Activated naive CD8-positive, alpha-beta T cell treated with anti-CD3 and anti-CD28 coated beads, Interleukin-2, amount 10 ng/mL, durations not matched to agents 7 days and 5 days (primary cell): ENCODE measurements around the gene SPACA1. TPM values are rescaled to one million over a fixed set of nuclear protein-coding genes. Genes with fewer than 3 reads are reported as not detected.
"Not testable (repeated sequence)": the region's sequence is repeated elsewhere in the genome, so short reads cannot be mapped to it uniquely, and the experiment has no call there.

Experiments used
- ATAC-seq: fragments of 150-1000 bp; cut with Tn5 transposase; one replicate; pipeline ENCODE4 v1.10.0; 2021; ENCODE audit warnings: low read depth, moderate library complexity
- POLR2A ChIA-PET: fragments of 350-600 bp; sonication (Branson Sonifier 250); formaldehyde crosslinking; loops from one replicate; lab custom pipeline; 2021; ENCODE audit warnings: antibody characterized with exemption; lab: Charles Lee
- DNase-seq: peaks from one replicate; pipeline ENCODE4 v3.0.0; 2021
- H3K27ac Mint-ChIP-seq: one replicate; pipeline ENCODE4 v1.8.0; 2022; ENCODE audit warnings: mild to moderate bottlenecking, mixed read lengths
- H3K27me3 Mint-ChIP-seq: one replicate; pipeline ENCODE4 v1.8.0; 2022; ENCODE audit warnings: mild to moderate bottlenecking, moderate library complexity, mixed read lengths
- H3K36me3 Mint-ChIP-seq: one replicate; pipeline ENCODE4 v1.8.0; 2021; ENCODE audit warnings: mild to moderate bottlenecking, mixed read lengths
- H3K4me1 Mint-ChIP-seq: one replicate; pipeline ENCODE4 v1.8.0; 2021; ENCODE audit warnings: mixed read lengths
- H3K4me3 Mint-ChIP-seq: one replicate; pipeline ENCODE4 v1.8.0; 2022; ENCODE audit warnings: mild to moderate bottlenecking, moderate library complexity, mixed read lengths
- H3K9me3 Mint-ChIP-seq: one replicate; pipeline ENCODE4 v1.8.0; 2021; ENCODE audit warnings: mixed read lengths
- total RNA-seq, 2 experiments: library from RNA; stranded (reverse); gene quantifications; one replicate each; pipeline ENCODE4 v1.2.3, GENCODE V29; 2021

SPACA1 gene
- not detected for total RNA-seq

- POLR2A ChIA-PET: no interaction called here
- Mint-ChIP-seq H3K36me3 (no peaks in the 10 kb centered on the region), H3K9me3 (peaks cover 2% of the 10 kb centered on the region), H3K4me1 (no peaks in the 10 kb centered on the region), H3K27ac (no peak within 1 kb of the TSS), H3K4me3 (no peak within 1 kb of the TSS), H3K27me3 (peaks cover 16% of the 10 kb centered on the region)
- ATAC-seq (no peak), DNase-seq (no peak)
These were observed at the start of gene SPACA1 for GRCh38 chr6:88047510-88048150. SPACA1 (plus strand) TSS chr6:88047841; CDS start chr6:88047906, 65 bp downstream.

GRCh38 chr6:88000713-88001112, 46.9 kb upstream of the SPACA1 start:
- Mint-ChIP-seq H3K36me3 (no peaks in the 10 kb centered on the region), H3K27me3 (peaks cover 13% of the 10 kb centered on the region), H3K4me1 (no peaks in the 10 kb centered on the region), H3K9me3 (no peaks in the 10 kb centered on the region), H3K27ac (no peak overlapping the region), H3K4me3 (no peak overlapping the region)
- DNase-seq (no peak), ATAC-seq (no peak)
- POLR2A ChIA-PET: no interaction called here

GRCh38 chr6:88001279-88001678, 46.4 kb upstream of the SPACA1 start:
- H3K9me3 Mint-ChIP-seq, ATAC-seq, H3K4me1 Mint-ChIP-seq, POLR2A ChIA-PET, H3K36me3 Mint-ChIP-seq, H3K4me3 Mint-ChIP-seq, DNase-seq, H3K27ac Mint-ChIP-seq: not testable (repeated sequence)
- H3K27me3 Mint-ChIP-seq: peaks cover 13% of the 10 kb centered on the region

GRCh38 chr6:88004707-88005106, 42.9 kb upstream of the SPACA1 start:
- Mint-ChIP-seq H3K9me3 (no peaks in the 10 kb centered on the region), H3K27ac (no peak overlapping the region), H3K4me1 (no peaks in the 10 kb centered on the region), H3K4me3 (no peak overlapping the region), H3K36me3 (no peaks in the 10 kb centered on the region), H3K27me3 (peaks cover 6% of the 10 kb centered on the region)
- no peak for DNase-seq
- no peak for ATAC-seq
- POLR2A ChIA-PET: no interaction called here

GRCh38 chr6:88006557-88006956, 41.1 kb upstream of the SPACA1 start:
- POLR2A ChIA-PET: no interaction called here
- peaks cover 6% of the 10 kb centered on the region for H3K27me3 Mint-ChIP-seq
- no peak overlapping the region for H3K27ac Mint-ChIP-seq
- no peak overlapping the region for H3K4me3 Mint-ChIP-seq
- H3K9me3 Mint-ChIP-seq: no peaks in the 10 kb centered on the region
- no peaks in the 10 kb centered on the region for H3K36me3 Mint-ChIP-seq
- DNase-seq (no peak), ATAC-seq (no peak)
- no peaks in the 10 kb centered on the region for H3K4me1 Mint-ChIP-seq

- Mint-ChIP-seq H3K4me1 (peaks cover 9% of the 10 kb centered on the region), H3K9me3 (peaks cover 3% of the 10 kb centered on the region), H3K4me3 (no peak overlapping the region), H3K27me3 (peaks cover 6% of the 10 kb centered on the region), H3K36me3 (no peaks in the 10 kb centered on the region), H3K27ac (no peak overlapping the region)
- DNase-seq (no peak), ATAC-seq (no peak)
- POLR2A ChIA-PET: no interaction called here
These were observed 39.2 kb upstream of the SPACA1 start for GRCh38 chr6:88008411-88008810.

- H3K27me3 Mint-ChIP-seq: peaks cover 6% of the 10 kb centered on the region
- ATAC-seq (no peak), DNase-seq (no peak)
- H3K4me1 Mint-ChIP-seq: peaks cover 10% of the 10 kb centered on the region
- H3K9me3 Mint-ChIP-seq: peaks cover 3% of the 10 kb centered on the region
- no peaks in the 10 kb centered on the region for H3K36me3 Mint-ChIP-seq
- no peak overlapping the region for H3K27ac Mint-ChIP-seq
- H3K4me3 Mint-ChIP-seq: no peak overlapping the region
- POLR2A ChIA-PET: no interaction called here
These were observed 38.8 kb upstream of the SPACA1 start for GRCh38 chr6:88008831-88009231.

- peak overlapping the region; percentile 40 for H3K27ac Mint-ChIP-seq
- H3K4me3 Mint-ChIP-seq: peak overlapping the region; percentile 17
- POLR2A ChIA-PET: no interaction called here
- DNase-seq (no peak), ATAC-seq (peak; percentile 98)
- H3K36me3 Mint-ChIP-seq: no peaks in the 10 kb centered on the region
- peaks cover 2% of the 10 kb centered on the region for H3K27me3 Mint-ChIP-seq
- H3K4me1 Mint-ChIP-seq: peaks cover 10% of the 10 kb centered on the region
- peaks cover 5% of the 10 kb centered on the region for H3K9me3 Mint-ChIP-seq
These were observed 34.6 kb upstream of the SPACA1 start for GRCh38 chr6:88013015-88013414.

- H3K9me3 Mint-ChIP-seq: peaks cover 5% of the 10 kb centered on the region
- POLR2A ChIA-PET: no interaction called here
- peaks cover 10% of the 10 kb centered on the region for H3K4me1 Mint-ChIP-seq
- H3K27ac Mint-ChIP-seq: peak overlapping the region; percentile 40
- no peak for DNase-seq
- ATAC-seq: no peak
- no peaks in the 10 kb centered on the region for H3K36me3 Mint-ChIP-seq
- no peak overlapping the region for H3K4me3 Mint-ChIP-seq
- no peaks in the 10 kb centered on the region for H3K27me3 Mint-ChIP-seq
These were observed 34.1 kb upstream of the SPACA1 start for GRCh38 chr6:88013554-88013953.

GRCh38 chr6:88020439-88020838, 27.2 kb upstream of the SPACA1 start:
- no peaks in the 10 kb centered on the region for H3K9me3 Mint-ChIP-seq
- H3K27me3 Mint-ChIP-seq: no peaks in the 10 kb centered on the region
- no peak overlapping the region for H3K27ac Mint-ChIP-seq
- POLR2A ChIA-PET: no interaction called here
- no peak for DNase-seq
- H3K36me3 Mint-ChIP-seq: no peaks in the 10 kb centered on the region
- H3K4me1 Mint-ChIP-seq: no peaks in the 10 kb centered on the region
- ATAC-seq: no peak
- no peak overlapping the region for H3K4me3 Mint-ChIP-seq

GRCh38 chr6:88024696-88025095, 22.9 kb upstream of the SPACA1 start:
- Mint-ChIP-seq H3K4me3 (no peak overlapping the region), H3K36me3 (no peaks in the 10 kb centered on the region), H3K27me3 (no peaks in the 10 kb centered on the region), H3K4me1 (no peaks in the 10 kb centered on the region), H3K27ac (no peak overlapping the region), H3K9me3 (peaks cover 2% of the 10 kb centered on the region)
- DNase-seq: no peak
- POLR2A ChIA-PET: no interaction called here
- no peak for ATAC-seq

GRCh38 chr6:88031550-88031949, 16.1 kb upstream of the SPACA1 start:
- H3K4me3 Mint-ChIP-seq: no peak overlapping the region
- H3K9me3 Mint-ChIP-seq: peaks cover 21% of the 10 kb centered on the region
- POLR2A ChIA-PET: no interaction called here
- H3K27me3 Mint-ChIP-seq: no peaks in the 10 kb centered on the region
- DNase-seq: no peak
- no peak overlapping the region for H3K27ac Mint-ChIP-seq
- H3K36me3 Mint-ChIP-seq: no peaks in the 10 kb centered on the region
- no peak for ATAC-seq
- no peaks in the 10 kb centered on the region for H3K4me1 Mint-ChIP-seq

GRCh38 chr6:88044530-88044929, 3.1 kb upstream of the SPACA1 start:
- peaks cover 13% of the 10 kb centered on the region for H3K27me3 Mint-ChIP-seq
- ATAC-seq: no peak
- H3K27ac Mint-ChIP-seq: no peak overlapping the region
- POLR2A ChIA-PET: no interaction called here
- no peak for DNase-seq
- no peaks in the 10 kb centered on the region for H3K4me1 Mint-ChIP-seq
- no peak overlapping the region for H3K4me3 Mint-ChIP-seq
- H3K36me3 Mint-ChIP-seq: no peaks in the 10 kb centered on the region
- H3K9me3 Mint-ChIP-seq: peaks cover 2% of the 10 kb centered on the region

- Mint-ChIP-seq H3K4me1 (no peaks in the 10 kb centered on the region), H3K9me3 (peaks cover 2% of the 10 kb centered on the region), H3K36me3 (no peaks in the 10 kb centered on the region), H3K4me3 (no peak overlapping the region), H3K27me3 (peaks cover 14% of the 10 kb centered on the region), H3K27ac (no peak overlapping the region)
- DNase-seq (no peak), ATAC-seq (no peak)
- POLR2A ChIA-PET: no interaction called here
These were observed 2.0 kb upstream of the SPACA1 start for GRCh38 chr6:88045521-88046136.
